ENCODE data around the gene FMO5.
"Not testable (repeated sequence)": the region's sequence is repeated elsewhere in the genome, so short reads cannot be mapped to it uniquely, and the experiment has no call there.

The FMO5 gene

DNA sequence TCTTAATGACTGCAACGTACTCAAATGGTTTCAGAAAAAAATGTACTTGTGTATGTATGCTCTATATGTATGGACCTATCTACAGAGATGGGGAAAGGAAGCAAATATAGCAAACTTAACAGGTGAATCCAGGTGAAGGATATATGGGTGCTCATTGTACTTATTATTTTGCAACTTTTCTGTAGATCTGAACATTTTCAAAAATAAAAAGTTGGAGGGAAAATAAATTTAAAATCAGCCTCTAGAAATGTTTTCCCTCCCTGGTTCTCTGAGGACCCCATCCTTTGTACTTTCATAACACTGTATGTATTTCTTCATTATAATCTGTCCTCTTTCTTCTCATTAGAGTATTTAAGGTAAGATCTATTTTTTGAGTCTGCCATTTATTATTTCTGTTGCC, 17.9 kb downstream of the FMO5 start:
- ChIA-PET CTCF (no interaction called here), POLR2A (no interaction called here)
- no peak for DNase-seq (ENCODE audit: extremely low spot score)
- no peak for TF ChIP-seq BHLHE40 (IDR thresholded peaks at IDR 0.05; ENCODE audit: borderline replicate concordance)
- no peak for TF ChIP-seq ARNT (IDR thresholded peaks at IDR 0.05)
- TF ChIP-seq NFRKB (IDR thresholded peaks at IDR 0.05): no peak
- TF ChIP-seq FOXK2 (IDR thresholded peaks at IDR 0.05): no peak
- TF ChIP-seq, protein P1, sequence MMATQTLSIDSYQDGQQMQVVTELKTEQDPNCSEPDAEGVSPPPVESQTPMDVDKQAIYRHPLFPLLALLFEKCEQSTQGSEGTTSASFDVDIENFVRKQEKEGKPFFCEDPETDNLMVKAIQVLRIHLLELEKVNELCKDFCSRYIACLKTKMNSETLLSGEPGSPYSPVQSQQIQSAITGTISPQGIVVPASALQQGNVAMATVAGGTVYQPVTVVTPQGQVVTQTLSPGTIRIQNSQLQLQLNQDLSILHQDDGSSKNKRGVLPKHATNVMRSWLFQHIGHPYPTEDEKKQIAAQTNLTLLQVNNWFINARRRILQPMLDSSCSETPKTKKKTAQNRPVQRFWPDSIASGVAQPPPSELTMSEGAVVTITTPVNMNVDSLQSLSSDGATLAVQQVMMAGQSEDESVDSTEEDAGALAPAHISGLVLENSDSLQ (IDR thresholded peaks at IDR 0.05): no peak
- TF ChIP-seq SP1 (IDR thresholded peaks at IDR 0.05): no peak
- TF ChIP-seq CTBP1 (IDR thresholded peaks at IDR 0.05; ENCODE audit: borderline replicate concordance): no peak

DNA sequence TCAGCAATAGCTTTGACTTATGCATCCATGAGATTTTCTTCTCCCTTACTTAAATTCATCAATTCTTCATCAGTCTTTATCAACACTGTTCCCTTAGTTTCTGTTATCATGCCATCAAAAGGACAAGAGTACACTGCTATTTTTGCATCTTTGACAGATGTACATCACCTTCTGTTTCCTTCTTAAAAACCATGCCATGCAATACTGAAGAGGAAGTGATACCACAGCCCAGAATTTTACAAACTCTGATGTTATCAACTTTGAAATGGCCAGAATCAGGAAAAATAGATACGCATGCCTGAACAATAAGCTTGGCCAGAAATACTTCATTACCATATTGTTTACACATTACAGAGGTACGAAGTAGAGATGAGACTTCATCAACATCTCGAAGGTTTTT, 21.1 kb downstream of the FMO5 start:
- ChIA-PET POLR2A (no interaction called here), CTCF (no interaction called here)
- TF ChIP-seq SP1 (IDR thresholded peaks at IDR 0.05): no peak
- TF ChIP-seq BHLHE40 (IDR thresholded peaks at IDR 0.05; ENCODE audit: borderline replicate concordance): no peak
- no peak for TF ChIP-seq FOXM1 (IDR thresholded peaks at IDR 0.05; ENCODE audit: borderline replicate concordance)
- no peak for TF ChIP-seq L3MBTL2 (conservative IDR thresholded peaks at IDR 0.05)
- TF ChIP-seq TARDBP (IDR thresholded peaks at IDR 0.05): no peak
- TF ChIP-seq FOXA1 (IDR thresholded peaks at IDR 0.05): no peak
- no peak for TF ChIP-seq ARNT (IDR thresholded peaks at IDR 0.05)
- no peak for TF ChIP-seq NFRKB (IDR thresholded peaks at IDR 0.05)
- TF ChIP-seq FOXK2 (IDR thresholded peaks at IDR 0.05): no peak
- no peak for TF ChIP-seq ELF4 (IDR thresholded peaks at IDR 0.05)
- no peak for TF ChIP-seq HDGF (IDR thresholded peaks at IDR 0.05; ENCODE audit: borderline replicate concordance)
- no peak for TF ChIP-seq CTBP1 (IDR thresholded peaks at IDR 0.05; ENCODE audit: borderline replicate concordance)
- no peak for TF ChIP-seq LEF1 (IDR thresholded peaks at IDR 0.05; ENCODE audit: borderline replicate concordance)
- no peak for DNase-seq (ENCODE audit: extremely low spot score)

DNA sequence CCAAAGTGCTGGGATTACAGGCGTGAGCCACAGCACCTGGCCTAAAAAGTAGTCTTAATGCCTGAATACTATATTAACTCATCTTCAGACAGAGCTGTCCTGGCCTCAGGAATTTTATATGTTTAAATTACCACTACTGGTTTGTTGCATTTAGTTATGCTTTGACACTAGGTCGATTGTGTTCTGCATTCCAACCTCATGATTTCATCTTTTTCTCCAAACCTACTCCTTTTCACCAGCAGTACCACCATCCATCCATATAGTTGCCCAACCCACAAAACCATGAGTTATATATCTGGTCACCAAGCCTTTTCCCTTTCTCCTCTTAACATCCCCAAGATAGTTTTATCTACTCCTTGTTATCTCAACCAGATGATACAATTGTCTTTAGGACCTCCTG, 22.6 kb downstream of the FMO5 start:
- DNase-seq (ENCODE audit: extremely low spot score): no peak
- POLR2A ChIA-PET: no interaction called here
- TF ChIP-seq LEF1 (IDR thresholded peaks at IDR 0.05; ENCODE audit: borderline replicate concordance): no peak
- TF ChIP-seq FOXK2 (IDR thresholded peaks at IDR 0.05): no peak
- CTCF ChIA-PET: no interaction called here

DNA sequence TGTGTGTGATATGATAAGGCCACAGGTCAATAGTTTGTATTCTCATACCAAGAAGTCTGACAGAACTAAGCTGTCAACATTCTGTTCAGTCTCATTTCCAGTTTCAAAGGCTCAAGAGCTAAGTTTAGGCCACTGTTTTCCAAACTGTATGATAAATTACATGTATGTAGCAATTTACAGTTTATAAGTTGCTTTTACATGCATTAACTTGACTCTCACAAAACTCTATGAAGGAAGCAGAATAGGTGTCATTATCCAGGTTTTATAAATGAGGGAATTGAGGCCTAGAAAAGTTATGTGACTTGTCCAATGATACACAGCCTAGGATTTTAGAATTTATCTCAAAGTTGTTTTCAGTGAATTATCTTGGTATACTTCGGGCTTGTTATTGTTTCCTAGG, 23.4 kb downstream of the FMO5 start:
- TF ChIP-seq, protein P1 (IDR thresholded peaks at IDR 0.05): no peak
- no peak for TF ChIP-seq BHLHE40 (IDR thresholded peaks at IDR 0.05; ENCODE audit: borderline replicate concordance)
- TF ChIP-seq SP1 (IDR thresholded peaks at IDR 0.05): no peak
- TF ChIP-seq LEF1 (IDR thresholded peaks at IDR 0.05; ENCODE audit: borderline replicate concordance): no peak
- TF ChIP-seq TARDBP (IDR thresholded peaks at IDR 0.05): no peak
- no peak for TF ChIP-seq FOXM1 (IDR thresholded peaks at IDR 0.05; ENCODE audit: borderline replicate concordance)
- TF ChIP-seq FOXK2 (IDR thresholded peaks at IDR 0.05): no peak
- no peak for TF ChIP-seq FOXA1 (IDR thresholded peaks at IDR 0.05)
- TF ChIP-seq HDGF (IDR thresholded peaks at IDR 0.05; ENCODE audit: borderline replicate concordance): no peak
- TF ChIP-seq ZNF384 (IDR thresholded peaks at IDR 0.05): no peak
- CTCF ChIA-PET: no interaction called here
- no peak for DNase-seq (ENCODE audit: extremely low spot score)
- POLR2A ChIA-PET: no interaction called here

DNA sequence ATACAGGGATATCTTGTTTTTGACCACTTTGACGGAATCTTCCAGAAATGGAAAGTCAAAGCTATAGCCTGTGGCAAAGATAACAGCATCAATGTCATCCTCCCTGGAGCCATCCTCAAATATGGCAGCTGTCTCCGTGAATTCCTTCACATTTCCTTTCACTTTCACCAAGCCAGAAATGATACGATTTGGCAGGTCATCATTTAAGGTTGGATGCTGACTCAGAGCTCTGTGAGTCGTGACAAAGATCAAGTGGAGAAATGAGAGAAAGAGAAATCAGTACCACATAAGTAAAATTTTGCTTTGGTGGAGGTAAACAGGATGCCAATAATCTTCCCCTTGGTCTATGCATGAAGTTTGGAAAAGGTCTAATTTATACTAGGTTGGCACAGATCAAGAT, 23.9 kb downstream of the FMO5 start:
- POLR2A ChIA-PET: no interaction called here
- TF ChIP-seq LEF1 (IDR thresholded peaks at IDR 0.05; ENCODE audit: borderline replicate concordance): no peak
- no peak for TF ChIP-seq ARNT (IDR thresholded peaks at IDR 0.05)
- TF ChIP-seq FOXK2 (IDR thresholded peaks at IDR 0.05): no peak
- no peak for TF ChIP-seq BHLHE40 (IDR thresholded peaks at IDR 0.05; ENCODE audit: borderline replicate concordance)
- TF ChIP-seq TARDBP (IDR thresholded peaks at IDR 0.05): no peak
- no peak for TF ChIP-seq FOXA1 (IDR thresholded peaks at IDR 0.05)
- TF ChIP-seq SP1 (IDR thresholded peaks at IDR 0.05): no peak
- TF ChIP-seq SUZ12 (IDR thresholded peaks at IDR 0.05): no peak
- no peak for TF ChIP-seq ELF4 (IDR thresholded peaks at IDR 0.05)
- TF ChIP-seq HDGF (IDR thresholded peaks at IDR 0.05; ENCODE audit: borderline replicate concordance): no peak
- no peak for TF ChIP-seq CTBP1 (IDR thresholded peaks at IDR 0.05; ENCODE audit: borderline replicate concordance)
- TF ChIP-seq, protein P1 (IDR thresholded peaks at IDR 0.05): no peak
- TF ChIP-seq FOXM1 (IDR thresholded peaks at IDR 0.05; ENCODE audit: borderline replicate concordance): no peak
- no peak for TF ChIP-seq L3MBTL2 (conservative IDR thresholded peaks at IDR 0.05)
- no peak for TF ChIP-seq NFRKB (IDR thresholded peaks at IDR 0.05)
- TF ChIP-seq ZNF384 (IDR thresholded peaks at IDR 0.05): no peak
- CTCF ChIA-PET: no interaction called here
- no peak for DNase-seq (ENCODE audit: extremely low spot score)

DNA sequence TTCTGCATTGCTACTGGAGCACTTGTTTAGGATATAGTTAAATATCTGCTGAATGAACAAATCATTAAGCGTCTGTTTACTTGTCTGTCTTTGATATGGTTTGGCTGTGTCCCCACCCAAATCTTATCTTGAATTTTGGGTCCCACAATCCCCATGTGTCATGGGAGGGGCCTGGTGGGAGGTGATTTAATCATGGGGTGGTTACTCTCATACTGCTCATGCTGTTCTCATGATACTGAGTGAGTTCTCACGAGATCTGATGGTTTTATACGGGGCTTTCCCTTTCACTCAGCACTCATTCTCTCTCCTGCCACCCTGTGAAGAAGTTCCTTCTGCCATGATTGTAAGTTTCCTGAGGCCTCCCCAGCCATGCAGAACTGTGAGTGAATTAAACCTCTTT, 27.8 kb downstream of the FMO5 start:
- CTCF ChIA-PET; POLR2A ChIA-PET; DNase-seq (ENCODE audit: extremely low spot score): not testable (repeated sequence)

DNA sequence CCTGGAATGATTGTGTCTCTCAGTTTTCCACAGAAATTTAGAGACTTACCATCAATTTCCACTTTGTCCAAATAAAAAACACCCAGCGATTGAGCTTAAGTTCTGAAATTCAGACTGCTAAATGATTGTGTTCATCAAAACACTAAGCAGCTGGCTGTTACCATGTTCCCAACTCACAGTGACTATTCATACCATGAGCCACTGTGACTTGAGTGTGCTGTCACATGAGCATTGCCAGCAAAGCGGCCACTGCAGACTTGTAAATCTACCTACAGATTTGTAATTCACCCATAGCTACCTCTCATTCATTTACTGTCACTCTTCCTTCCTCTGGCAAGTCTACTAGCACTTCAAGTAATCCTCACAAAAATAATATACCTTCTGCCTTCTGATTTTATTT, 35.6 kb downstream of the FMO5 start:
- TF ChIP-seq, protein P1 (IDR thresholded peaks at IDR 0.05): no peak
- TF ChIP-seq TARDBP (IDR thresholded peaks at IDR 0.05) (no peak), FOXA1 (IDR thresholded peaks at IDR 0.05) (no peak), ELF4 (IDR thresholded peaks at IDR 0.05) (no peak), HDGF (IDR thresholded peaks at IDR 0.05; ENCODE audit: borderline replicate concordance) (no peak), CTBP1 (IDR thresholded peaks at IDR 0.05; ENCODE audit: borderline replicate concordance) (no peak), FOXK2 (IDR thresholded peaks at IDR 0.05) (no peak), NFRKB (IDR thresholded peaks at IDR 0.05) (no peak), BHLHE40 (IDR thresholded peaks at IDR 0.05; ENCODE audit: borderline replicate concordance) (no peak), ARNT (IDR thresholded peaks at IDR 0.05) (no peak), FOXM1 (IDR thresholded peaks at IDR 0.05; ENCODE audit: borderline replicate concordance) (no peak), SP1 (IDR thresholded peaks at IDR 0.05) (no peak), L3MBTL2 (conservative IDR thresholded peaks at IDR 0.05) (no peak), LEF1 (IDR thresholded peaks at IDR 0.05; ENCODE audit: borderline replicate concordance) (no peak), SUZ12 (IDR thresholded peaks at IDR 0.05) (no peak), ZNF384 (IDR thresholded peaks at IDR 0.05) (no peak)
- ChIA-PET CTCF (interaction anchor here (1.2 kb wide), 1 partner anchor 18 kb away, joined by 4 read pairs; the partner anchor contains the start of gene PRKAB2), POLR2A (no interaction called here)
- DNase-seq (ENCODE audit: extremely low spot score): no peak

Measured in HEK293T (cell line).